Activated CD8-positive, alpha-beta memory T cell treated with anti-CD3 and anti-CD28 coated beads for 24 hours (primary cell): ENCODE results near the gene TRMT112.

Experiments used
- DNase-seq: peaks from one replicate; pipeline ENCODE4 v3.0.0-alpha.2; 2020

The TRMT112 gene

DNA sequence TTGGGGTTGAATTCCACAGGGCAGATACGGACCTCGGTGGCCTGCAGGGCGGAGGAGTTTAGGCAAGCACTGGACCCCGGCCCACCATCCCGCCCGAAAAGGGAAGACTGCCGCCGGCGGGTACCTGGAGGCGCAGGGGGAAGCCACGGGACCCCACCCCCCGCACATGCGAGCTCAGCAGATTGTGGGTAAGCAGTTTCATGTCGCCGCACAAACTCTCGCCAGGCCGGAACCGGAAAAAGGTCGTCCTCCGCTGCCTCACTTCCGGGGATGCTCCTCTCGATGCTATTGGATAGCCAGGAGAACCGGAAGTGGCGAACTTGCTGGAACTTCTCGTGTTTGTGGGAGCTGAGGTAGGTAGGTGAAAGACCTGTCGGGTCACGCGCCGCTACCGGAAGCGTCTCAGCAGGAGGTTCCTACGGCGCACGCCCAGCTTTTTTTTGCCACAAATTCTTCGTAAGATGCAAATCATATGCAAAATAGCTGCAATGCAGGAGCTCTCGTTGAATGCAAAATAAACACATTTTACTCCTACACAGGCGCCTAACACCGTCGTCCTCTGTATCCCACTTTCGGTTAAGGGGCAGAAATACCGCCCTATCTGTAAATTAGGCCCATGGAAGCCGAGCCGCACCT is at the start of gene TRMT112:
Gene TRMT112, minus strand, starts transcription at position 235 of the 636 bp plus-strand sequence. Its CDS starts 33 bp downstream, at position 202.
- DNase-seq = peak; percentile 94

GRCh38 chr11:64366751-64367150 is 49.4 kb upstream of the TRMT112 start:
- no peak for DNase-seq

DNA sequence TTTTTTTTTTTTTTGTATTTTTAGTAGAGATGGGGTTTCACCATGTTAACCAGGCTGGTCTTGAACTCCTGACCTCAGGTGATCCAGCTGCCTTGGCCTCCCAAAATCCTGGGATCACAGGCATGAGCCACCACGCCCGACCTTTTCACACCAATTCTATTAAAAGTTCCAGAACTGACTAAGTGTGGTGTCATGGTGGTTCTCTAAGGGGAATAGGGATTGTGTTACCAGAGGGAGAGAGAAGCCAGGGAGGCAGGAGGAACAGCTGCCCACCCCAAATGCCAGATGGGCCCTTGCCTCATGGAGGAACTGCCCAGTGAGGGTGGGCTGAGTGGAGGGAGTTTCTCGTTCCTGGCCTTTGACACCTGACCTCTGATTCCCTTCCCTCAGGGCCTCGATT is 47.6 kb upstream of the TRMT112 start:
- DNase-seq = no peak

- DNase-seq = no peak
Observed at GRCh38 chr11:64364435-64364834, 47.1 kb upstream of the TRMT112 start.

GRCh38 chr11:64362339-64362738 is 45.0 kb upstream of the TRMT112 start:
- no peak for DNase-seq

GRCh38 chr11:64361659-64362058 is 44.3 kb upstream of the TRMT112 start:
- no peak for DNase-seq

- no peak for DNase-seq
Observed at GRCh38 chr11:64360448-64360921, 43.1 kb upstream of the TRMT112 start.

DNA sequence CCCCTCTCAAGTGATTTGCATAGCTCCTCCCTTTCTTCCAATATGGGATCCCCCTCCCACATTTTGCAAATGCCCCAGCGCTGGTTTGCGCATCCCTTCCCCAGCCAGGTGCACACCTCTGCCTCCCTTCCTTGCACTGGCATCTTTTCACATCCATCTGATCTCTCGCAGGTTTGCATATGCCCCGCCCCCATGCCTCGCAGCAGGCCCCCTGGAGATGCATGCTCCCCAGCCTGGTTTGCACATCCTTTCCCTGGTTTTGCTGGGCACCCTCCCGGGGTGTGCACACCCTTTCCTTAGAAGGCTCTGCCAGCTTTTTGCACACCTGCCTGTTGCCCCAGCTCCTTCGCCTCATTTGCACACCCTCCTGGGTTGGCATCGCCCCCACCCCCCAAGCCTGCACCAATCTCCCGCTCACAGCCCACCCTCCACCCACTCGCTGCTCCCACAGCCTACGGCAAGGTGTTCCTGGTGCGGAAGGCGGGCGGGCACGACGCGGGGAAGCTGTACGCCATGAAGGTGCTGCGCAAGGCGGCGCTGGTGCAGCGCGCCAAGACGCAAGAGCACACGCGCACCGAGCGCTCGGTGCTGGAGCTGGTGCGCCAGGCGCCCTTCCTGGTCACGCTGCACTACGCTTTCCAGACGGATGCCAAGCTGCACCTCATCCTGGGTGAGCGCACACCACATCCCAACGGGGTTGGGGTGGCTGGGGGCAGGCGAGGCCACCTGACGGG is 42.5 kb upstream of the TRMT112 start:
- DNase-seq = peak; percentile 71

DNA sequence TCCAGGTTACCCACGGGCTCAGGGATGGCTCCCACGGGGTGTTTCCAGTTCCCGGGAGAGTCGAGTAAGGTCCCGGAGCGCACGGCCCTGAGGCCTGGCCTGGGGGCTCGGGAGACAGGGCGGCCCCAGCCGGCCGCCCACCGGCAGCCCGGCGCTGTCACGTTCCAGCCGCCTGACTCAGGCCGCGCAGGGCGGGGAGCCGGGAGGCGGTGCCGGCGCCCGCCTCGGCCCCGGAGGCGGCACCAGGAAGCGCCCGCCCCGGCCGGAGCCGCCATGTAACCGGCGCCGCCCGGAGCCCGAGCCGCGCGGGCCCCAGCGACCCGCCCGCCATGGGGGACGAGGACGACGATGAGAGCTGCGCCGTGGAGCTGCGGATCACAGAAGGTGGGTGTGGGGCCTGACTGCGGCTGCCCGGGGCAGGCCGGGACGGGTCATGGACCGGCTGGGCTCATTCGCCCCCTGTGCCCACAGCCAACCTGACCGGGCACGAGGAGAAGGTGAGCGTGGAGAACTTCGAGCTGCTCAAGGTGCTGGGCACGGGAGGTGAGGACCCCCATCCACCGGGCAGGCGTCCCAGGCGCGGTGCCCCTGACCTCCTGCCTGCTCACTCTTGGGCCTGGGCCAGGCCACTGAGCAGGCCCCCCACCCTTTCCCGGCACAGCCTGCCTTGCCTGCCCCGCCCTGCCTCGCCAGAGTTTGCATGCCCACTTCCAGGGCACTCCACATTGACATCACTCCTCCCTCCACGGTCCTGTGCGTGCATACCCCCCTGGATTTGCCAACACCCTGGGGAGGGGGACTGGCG is 41.8 kb upstream of the TRMT112 start, which contains the start of gene RPS6KA4:
Gene RPS6KA4, plus strand, starts transcription at position 256 of the 805 bp plus-strand sequence. Its CDS starts 74 bp downstream, at position 330.
- peak; percentile 84 for DNase-seq

GRCh38 chr11:64358536-64358906 is 41.2 kb upstream of the TRMT112 start:
- peak; percentile 70 for DNase-seq

DNA sequence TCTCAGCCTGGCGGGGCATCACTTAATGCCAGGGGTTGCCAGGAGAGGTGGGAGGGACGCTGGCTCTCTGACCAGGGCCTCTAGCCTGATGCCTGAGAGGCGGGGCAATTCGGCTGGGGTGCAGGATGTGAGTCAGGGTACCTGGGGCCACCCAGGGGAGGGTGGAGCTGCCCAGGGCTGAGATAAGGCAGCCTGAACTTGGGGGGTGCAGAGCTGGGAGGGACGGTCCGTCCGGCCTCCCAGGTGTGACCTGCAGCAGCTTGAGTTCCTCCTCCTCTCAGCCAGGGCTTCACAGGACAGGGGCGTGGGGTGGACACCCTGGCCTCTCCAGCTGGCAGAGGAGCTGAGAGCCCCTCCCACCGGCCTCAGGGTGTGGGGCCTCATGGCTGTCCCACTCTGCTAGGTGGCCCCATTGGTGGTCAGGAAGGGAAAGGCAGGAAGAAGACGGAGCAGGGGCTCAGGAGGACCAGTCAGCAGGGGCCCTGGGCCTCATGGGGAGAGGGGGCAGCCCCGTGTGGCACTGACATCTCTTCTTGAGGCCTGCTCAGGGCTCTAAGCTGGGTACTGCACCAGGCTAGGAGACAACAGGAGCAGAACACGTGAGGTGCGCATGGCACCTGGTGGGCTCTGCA is 40.7 kb upstream of the TRMT112 start:
- peak; percentile 83 for DNase-seq

- DNase-seq = no peak
Observed at GRCh38 chr11:64357446-64357845, 40.1 kb upstream of the TRMT112 start.

DNA sequence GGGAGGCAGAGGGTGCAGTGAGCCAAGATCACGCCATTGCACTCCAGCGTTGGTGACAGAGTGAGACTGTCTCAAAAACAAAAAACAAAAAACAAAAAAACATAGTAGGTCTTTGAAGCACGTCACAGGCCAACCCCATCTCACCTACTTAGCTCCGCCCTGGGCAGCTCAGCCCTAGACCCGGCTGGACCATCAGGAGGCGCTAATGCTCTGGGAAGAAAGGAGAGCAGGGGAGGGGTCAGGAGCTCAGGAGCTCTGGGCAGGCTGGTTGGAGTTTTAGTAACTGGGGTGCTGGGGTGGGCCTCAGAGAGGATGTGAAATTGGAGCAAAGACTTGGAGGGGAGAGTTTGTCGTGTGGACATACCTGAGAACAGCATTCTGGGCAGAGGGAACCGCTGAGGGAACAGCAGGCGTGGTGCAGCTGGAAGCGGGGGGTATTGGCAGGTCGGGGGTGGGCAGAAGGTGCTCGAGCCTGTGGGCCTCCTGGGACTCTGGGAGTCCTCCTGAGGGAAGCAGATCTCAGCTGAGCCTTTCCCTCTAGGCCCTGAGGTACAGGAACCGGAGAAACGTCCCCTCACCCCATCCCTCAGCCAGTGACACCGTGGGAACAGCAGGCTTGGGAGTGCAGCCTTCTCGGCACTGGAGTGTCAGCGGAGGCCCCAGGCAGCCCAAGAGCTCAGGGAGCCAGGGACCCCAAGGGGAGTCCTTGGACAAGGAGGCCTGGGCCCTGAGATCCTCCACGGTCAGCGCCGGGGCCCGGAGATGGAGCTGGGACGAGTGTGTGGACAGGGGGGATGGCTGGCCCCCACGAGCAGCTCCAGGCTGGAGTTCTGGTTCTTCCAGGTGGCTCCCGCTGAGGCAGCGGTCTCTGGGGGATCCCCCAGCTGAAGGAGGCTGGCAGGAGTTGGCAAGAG is 39.4 kb upstream of the TRMT112 start:
- DNase-seq = no peak

DNA sequence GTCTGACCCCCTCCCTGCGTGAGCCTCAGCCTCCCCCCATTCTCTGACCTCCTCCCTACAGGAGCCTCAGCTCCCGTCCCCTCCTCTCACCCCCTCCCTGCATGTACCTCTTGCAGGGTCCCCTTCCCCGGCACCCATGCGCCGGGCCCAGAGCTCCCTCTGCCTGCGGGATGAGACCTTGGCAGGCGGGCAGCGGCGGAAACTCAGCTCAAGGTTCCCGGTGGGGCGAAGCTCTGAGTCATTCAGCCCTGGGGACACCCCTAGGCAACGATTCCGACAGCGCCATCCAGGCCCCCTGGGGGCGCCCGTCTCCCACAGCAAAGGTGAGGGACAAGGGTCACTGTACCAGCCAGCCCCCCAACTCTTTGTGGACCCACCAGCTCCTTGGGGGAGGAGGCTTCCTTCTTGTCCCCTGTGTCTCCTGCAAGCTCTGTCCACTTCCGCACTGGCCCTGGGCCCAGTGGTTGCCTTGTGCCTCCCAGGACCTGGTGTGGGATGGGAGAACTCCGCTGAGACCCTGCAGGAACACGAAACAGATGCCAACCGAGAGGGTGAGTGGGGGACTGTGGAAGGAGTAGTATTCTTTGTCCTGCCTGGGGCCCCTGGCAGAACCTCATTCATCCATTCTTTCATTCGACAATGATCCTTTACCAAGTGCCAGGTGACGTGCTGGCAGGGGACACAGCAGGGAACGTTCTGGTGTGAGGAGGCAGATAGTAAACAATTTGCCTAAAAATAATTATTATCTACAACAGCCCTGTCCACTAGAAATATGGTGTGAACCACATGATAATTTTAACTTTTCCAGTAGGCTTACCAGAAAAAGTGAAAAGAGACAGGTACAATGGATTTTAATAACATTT is 38.0 kb upstream of the TRMT112 start:
- DNase-seq = peak; percentile 78

DNA sequence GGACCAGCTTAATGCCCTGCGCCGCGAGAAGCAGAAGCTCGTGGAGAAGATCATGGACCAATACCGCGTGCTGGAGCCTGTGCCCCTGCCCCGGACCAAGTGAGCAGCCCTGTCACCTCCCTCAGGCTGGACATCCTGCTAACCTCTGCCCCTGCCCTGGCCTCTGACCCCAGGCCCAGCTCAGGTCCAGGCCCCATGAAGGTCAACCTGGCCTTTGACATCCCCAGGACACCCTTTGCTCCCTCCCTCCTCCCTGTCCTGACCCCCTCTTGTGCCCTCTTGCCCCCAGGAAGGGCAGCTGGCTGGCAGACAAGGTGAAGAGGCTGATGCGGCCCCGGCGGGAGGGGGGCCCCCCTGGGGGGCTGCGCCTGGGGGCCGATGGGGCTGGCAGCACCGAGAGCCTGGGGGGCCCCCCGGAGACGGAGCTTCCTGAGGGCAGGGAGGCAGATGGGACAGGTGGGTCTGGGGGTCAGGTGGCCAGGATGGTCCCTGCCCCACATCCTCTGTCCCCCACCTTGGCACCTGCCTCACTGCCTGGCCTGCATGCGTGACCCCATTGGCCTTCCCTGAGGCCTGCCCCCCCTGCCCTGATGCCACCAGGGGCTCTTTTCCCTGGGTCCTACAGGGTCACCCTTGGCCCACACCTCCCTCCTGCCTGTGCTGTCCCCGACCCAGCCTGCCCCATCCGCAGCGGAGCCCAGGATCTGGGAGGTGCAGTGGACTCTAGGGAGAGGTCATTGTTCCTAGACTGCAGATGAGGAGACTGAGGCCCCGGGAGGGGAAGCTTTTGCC is 36.6 kb upstream of the TRMT112 start:
- DNase-seq = no peak

GRCh38 chr11:64352995-64353714 is 35.8 kb upstream of the TRMT112 start:
- DNase-seq = no peak

- DNase-seq = no peak
Observed at GRCh38 chr11:64352099-64352994, 35.0 kb upstream of the TRMT112 start.

DNA sequence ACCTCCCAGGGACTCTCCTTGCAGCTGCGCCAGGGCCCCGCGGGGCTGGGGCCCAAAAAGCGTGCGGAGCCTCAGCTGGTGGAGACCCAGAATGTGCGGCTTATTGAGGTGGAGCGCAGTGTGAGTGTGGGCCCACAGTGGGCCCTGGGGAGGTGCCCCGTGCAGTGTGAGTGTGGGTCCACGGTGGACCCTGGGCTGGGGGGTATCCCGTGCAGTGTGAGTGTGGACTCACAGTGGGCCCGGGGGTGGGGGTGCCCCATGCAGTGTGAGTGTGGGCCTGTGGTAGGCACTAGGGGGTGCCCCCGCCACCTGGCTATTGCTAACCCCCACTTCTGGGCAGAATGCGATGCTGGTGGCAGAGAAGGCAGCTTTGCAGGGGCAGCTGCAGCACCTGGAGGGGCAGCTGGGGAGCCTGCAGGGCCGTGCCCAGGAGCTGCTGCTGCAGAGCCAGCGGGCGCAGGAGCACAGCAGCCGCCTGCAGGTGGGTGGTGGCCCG is 33.8 kb upstream of the TRMT112 start:
- no peak for DNase-seq
